Kidney (tissue), 14 donors: Measurements from ENCODE around the gene MRPL11. TPM values are rescaled to one million over a fixed set of nuclear protein-coding genes. Genes with fewer than 3 reads are reported as not detected.
"Not testable (repeated sequence)": the region's sequence is repeated elsewhere in the genome, so short reads cannot be mapped to it uniquely, and the experiment has no call there.

ENCODE experiments used
- DNase-seq, 5 donors: peaks; one replicate each; pipeline ENCODE4 v3.0.0-alpha.2; 2013 to 2020
- FAIRE-seq: peaks from 2 replicates; lab custom pipeline; 2012; peaks lifted over from hg19 to GRCh38; lab: Jason Lieb, UNC
- H3K27ac ChIP-seq, 2 donors: one replicate each; pipeline ENCODE4 v1.7.0; 2013; ENCODE audit warnings: low read depth in 2 of 2, low read length in 2 of 2, inconsistent platforms in 1 of 2
- H3K27me3 ChIP-seq: one replicate; pipeline ENCODE4 v1.7.1; 2013; ENCODE audit warnings: low read length, inconsistent platforms; ENCODE audit not compliant: control insufficient read depth, insufficient read depth
- H3K36me3 ChIP-seq, 3 donors: one replicate each; pipeline versions ENCODE4 v1.7.0 to v1.7.1; 2013; ENCODE audit warnings: low read length in 3 of 3, control low read depth in 1 of 3, inconsistent platforms in 1 of 3; ENCODE audit not compliant: insufficient read depth in 3 of 3, control insufficient read depth in 2 of 3
- H3K4me1 ChIP-seq, 3 donors: one replicate each; pipeline versions ENCODE4 v1.7.0 to v1.7.1; 2013; ENCODE audit warnings: low read length in 3 of 3, inconsistent platforms in 1 of 3, low read depth in 1 of 3; ENCODE audit not compliant: control insufficient read depth in 2 of 3, insufficient read depth in 2 of 3
- H3K4me3 ChIP-seq, 3 donors: one replicate each; pipeline versions ENCODE4 v1.7.0 to v1.8.1; 2013; ENCODE audit warnings: low read length in 3 of 3, control low read depth in 1 of 3, inconsistent platforms in 1 of 3
- H3K9ac ChIP-seq, 3 donors: one replicate each; pipeline versions ENCODE4 v1.7.0 to v1.7.1; 2013; ENCODE audit warnings: low read length in 3 of 3, control low read depth in 1 of 3, inconsistent platforms in 1 of 3
- H3K9me3 ChIP-seq, 3 donors: one replicate each; pipeline versions ENCODE4 v1.7.0 to v1.7.1; 2013; ENCODE audit warnings: low read length in 3 of 3, control low read depth in 1 of 3, inconsistent platforms in 1 of 3; ENCODE audit not compliant: control insufficient read depth in 2 of 3, insufficient read depth in 1 of 3
- CTCF ChIP-seq: IDR thresholded peaks from 3 replicates; pipeline ENCODE4 v1.5.1; 2012; ENCODE audit warnings: mild to moderate bottlenecking, moderate library complexity, borderline replicate concordance; ENCODE audit not compliant: insufficient read depth; ENCODE audit errors: extremely low read depth
- intact Hi-C: fragments of 100-400 bp; cut with DNase I; formaldehyde crosslinking; loops from one replicate; pipeline ENCODE4 v1.11.1; 2022
- polyA plus RNA-seq: library from polyadenylated mRNA; stranded (reverse); fragments of 350-450 nt; fragmentation: Illumina TruSeq; extraction: RNeasy Lipid Tissue Mini Kit (QIAGEN cat#74804); gene quantifications from one replicate; pipeline ENCODE4 v1.2.3, GENCODE V29; 2014; ENCODE audit warnings: low read depth, low replicate concordance; ENCODE audit not compliant: insufficient read depth
- total RNA-seq: library from RNA; stranded (reverse); fragmentation: NEBNext Ultra II Directional; extraction: Animal tissue kit (Norgen Biotek cat#: 25700); gene quantifications from one replicate; pipeline ENCODE4 v1.2.1, GENCODE V29; 2021
- donor health status: control.
- donor health status: control.
- donor health status: control.
- donor health status: control.
- donor health status: control.
- donor health status: DM: yes; HTN: yes; CAD: no.
- donor health status: Normal renal cell carcinoma (clear cell type).

MRPL11 gene
- total and polyA plus RNA-seq, 2 donors from 2014 or later: 34.1 to 97.3 TPM

- DNase-seq (peak; percentile 96 to 98 (median 97)), FAIRE-seq (no peak)
- no peaks in the 10 kb centered on the region for H3K27me3 ChIP-seq
- peak within 1 kb of the TSS; percentile 54 to 78 (median 63) for H3K4me3 ChIP-seq
- H3K9me3 ChIP-seq: peaks cover 0 to 3% (median 0%) of the 10 kb centered on the region in 3 donors
- H3K4me1 ChIP-seq: peaks cover 0 to 8% (median 6%) of the 10 kb centered on the region in 3 donors
- no peaks in the 10 kb centered on the region for H3K36me3 ChIP-seq
- intact Hi-C loops: no loop called here
- TF ChIP-seq CTCF: no peak
- H3K9ac ChIP-seq: peak within 1 kb of the TSS; percentile 32 to 44 (median 44)
- peak within 1 kb of the TSS in 1 of 2 donors; percentile 47 for H3K27ac ChIP-seq
These were observed 27.8 kb upstream of the MRPL11 start, which contains the start of gene PELI3 for GRCh38 chr11:66466225-66467033. PELI3 (plus strand) TSS chr11:66466905; CDS start chr11:66468129, 1,224 bp downstream.

- intact Hi-C loops: no loop called here
- H3K36me3 ChIP-seq: no peaks in the 10 kb centered on the region
- no peak overlapping the region for H3K27ac ChIP-seq
- DNase-seq (peak in 1 of 5 donors; percentile 40), FAIRE-seq (no peak)
- TF ChIP-seq CTCF: no peak
- peaks cover 0 to 3% (median 0%) of the 10 kb centered on the region in 3 donors for H3K9me3 ChIP-seq
- H3K27me3 ChIP-seq: no peaks in the 10 kb centered on the region
- peak overlapping the region in 1 of 3 donors; percentile 40 for H3K9ac ChIP-seq
- H3K4me3 ChIP-seq: peak overlapping the region in 1 of 3 donors; percentile 78
- H3K4me1 ChIP-seq: peaks cover 0 to 8% (median 6%) of the 10 kb centered on the region in 3 donors
These were observed 27.0 kb upstream of the MRPL11 start for GRCh38 chr11:66465373-66466224.

- H3K36me3 ChIP-seq: no peaks in the 10 kb centered on the region
- no peak overlapping the region for H3K4me3 ChIP-seq
- peaks cover 0 to 8% (median 6%) of the 10 kb centered on the region in 3 donors for H3K4me1 ChIP-seq
- H3K27me3 ChIP-seq: no peaks in the 10 kb centered on the region
- H3K9ac ChIP-seq: no peak overlapping the region
- intact Hi-C loops: no loop called here
- no peak for TF ChIP-seq CTCF
- DNase-seq: no peak
- peaks cover 0 to 3% (median 0%) of the 10 kb centered on the region in 3 donors for H3K9me3 ChIP-seq
- no peak overlapping the region for H3K27ac ChIP-seq
- no peak for FAIRE-seq
These were observed 26.3 kb upstream of the MRPL11 start for GRCh38 chr11:66464916-66465315.

GRCh38 chr11:66464116-66464515 is 25.5 kb upstream of the MRPL11 start:
- H3K4me1 ChIP-seq, H3K4me3 ChIP-seq, H3K9ac ChIP-seq, intact Hi-C loops, DNase-seq, H3K9me3 ChIP-seq, H3K36me3 ChIP-seq, H3K27ac ChIP-seq, FAIRE-seq, H3K27me3 ChIP-seq: not testable (repeated sequence)
